Measurements from ENCODE around the gene NUTM2A.
"Not testable (repeated sequence)": the region's sequence is repeated elsewhere in the genome, so short reads cannot be mapped to it uniquely, and the experiment has no call there.

The NUTM2A gene

GRCh38 chr10:87248818-87249353 lies 23.6 kb downstream of the NUTM2A start:
- peak; percentile 6 for DNase-seq

- not testable (repeated sequence) for DNase-seq
These were observed 55.6 kb downstream of the NUTM2A start for GRCh38 chr10:87280749-87281392.

Data from hematopoietic multipotent progenitor cell treated with erythropoietin and hydrocortisone succinate and interleukin-3 and kit ligand, for 6 days (in vitro differentiated cells).